G401.6 (cell line): ENCODE measurements around the gene ADCY9.
"Not testable (repeated sequence)": the region's sequence is repeated elsewhere in the genome, so short reads cannot be mapped to it uniquely, and the experiment has no call there.

Source experiments
- FAIRE-seq: peaks from 2 replicates; lab custom pipeline; 2012; peaks lifted over from hg19 to GRCh38; lab: Jason Lieb, UNC

Gene ADCY9

DNA sequence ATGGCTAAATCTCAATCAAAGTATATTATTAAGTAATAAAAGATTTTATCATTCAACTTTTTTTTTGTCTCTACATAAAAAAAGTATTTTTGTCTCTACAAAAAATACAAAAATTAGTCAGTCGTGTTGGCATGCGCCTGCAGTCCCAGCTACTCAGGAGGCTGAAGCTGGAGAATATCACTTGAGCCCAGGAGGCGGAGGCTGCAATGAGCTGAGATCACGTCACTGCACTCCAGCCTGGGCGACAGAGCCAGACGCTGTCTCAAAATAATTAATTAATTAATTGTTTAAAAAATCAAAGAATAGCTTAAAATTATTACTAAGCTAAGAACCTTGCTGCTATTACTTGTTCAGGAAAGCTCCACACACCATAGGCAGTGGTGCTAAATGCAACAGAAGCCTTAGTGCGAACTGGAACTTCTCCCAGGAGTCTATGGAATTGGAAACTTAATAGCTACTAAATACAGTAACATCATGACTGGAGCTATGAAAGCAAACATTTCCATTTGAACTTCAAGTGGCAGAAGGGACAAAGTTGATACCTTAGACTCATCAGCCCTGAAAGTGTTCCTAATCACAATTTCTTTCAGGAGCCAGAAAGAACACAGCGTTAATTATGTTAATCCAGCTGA, 22.6 kb downstream of the ADCY9 start:
- FAIRE-seq = no peak

DNA sequence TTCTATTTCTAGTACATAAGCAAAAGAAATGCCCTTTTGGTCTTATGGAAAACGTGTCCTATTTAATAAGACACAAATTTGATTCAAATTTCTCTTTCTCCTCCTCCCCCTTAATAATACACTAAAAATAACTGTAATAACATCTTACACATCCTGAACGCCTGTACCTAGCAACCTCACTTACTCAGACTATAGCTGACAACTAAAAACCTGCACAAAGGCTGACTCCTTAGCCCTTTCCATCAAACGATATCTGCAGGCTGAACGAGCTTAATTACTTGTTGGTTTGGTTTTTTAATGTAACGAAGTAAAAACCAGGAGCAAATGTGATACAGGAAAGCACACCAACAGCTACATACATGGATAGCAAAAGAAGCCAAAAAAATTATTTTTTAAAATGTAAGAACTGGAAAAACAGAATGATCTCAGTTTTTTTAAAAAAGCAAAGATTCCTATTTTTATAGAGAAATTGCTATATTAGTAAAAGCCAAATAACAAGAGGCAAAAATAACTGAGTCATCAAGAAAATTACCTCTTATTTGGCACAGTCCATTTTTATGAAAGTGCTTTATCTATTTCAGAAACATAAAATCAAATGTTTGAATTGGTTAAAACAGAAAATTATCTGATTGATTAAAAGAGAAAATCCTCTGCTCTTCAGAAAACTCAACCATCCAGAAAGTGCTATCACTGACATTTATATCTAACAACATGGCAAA, 23.5 kb downstream of the ADCY9 start:
- no peak for FAIRE-seq

DNA sequence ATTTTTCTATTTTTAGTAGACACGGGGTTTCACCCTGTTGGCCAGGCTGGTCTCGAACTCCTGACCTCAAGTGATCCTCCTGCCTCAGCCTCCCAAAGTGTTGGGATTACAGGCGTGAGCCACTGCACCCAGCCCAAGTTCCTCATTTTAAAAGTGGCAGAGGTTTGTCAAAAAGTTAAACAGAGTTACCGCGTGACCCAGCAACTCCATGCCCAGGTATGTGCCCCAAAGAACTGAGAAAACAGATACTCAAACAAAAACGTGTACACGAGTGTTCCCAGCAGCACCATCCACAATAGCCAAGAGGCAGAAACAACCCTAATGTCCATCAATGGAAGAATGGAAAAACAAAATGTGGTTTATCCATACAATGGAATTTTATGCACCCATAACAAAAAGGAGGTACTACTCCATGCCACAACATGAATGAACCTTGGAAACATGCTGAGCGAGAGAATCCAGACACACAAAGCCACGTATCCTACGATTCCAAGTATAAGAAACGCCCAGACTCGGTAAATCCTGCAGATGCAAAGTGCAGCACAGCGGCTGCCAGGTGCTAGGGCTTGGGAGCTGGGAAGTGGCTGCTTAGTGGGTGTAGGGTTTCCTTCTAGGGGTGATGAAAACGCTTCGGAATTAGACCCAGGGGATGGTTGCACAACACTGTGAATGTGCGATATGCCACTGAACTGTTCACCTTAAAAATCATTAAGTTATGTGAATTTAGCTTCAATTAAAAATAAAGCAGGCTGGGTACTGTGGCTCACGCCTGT, 24.8 kb downstream of the ADCY9 start:
- FAIRE-seq = no peak

DNA sequence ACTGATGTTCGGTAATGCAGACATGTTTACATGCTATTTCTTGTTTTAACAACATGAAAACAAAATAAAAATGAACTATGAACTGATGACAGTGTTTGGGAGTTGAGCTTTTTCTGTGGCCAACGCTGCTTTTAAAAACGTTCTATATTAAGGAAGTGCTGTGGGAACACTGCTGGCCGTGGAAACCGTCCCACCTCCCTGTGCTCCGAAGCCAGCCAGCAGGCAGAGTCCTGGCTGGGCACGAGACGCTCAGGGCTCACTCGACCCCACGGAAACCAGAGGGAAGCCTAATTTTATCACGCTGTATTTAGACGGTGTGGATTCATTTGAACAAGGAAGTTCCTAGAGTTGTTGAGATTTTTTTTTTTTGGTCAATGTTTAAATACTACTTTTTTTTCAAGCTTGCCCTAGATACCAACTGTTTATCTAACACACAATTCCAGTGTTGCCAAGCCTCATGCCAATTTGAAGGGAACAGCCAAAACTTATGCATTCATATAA, 25.8 kb downstream of the ADCY9 start:
- no peak for FAIRE-seq

DNA sequence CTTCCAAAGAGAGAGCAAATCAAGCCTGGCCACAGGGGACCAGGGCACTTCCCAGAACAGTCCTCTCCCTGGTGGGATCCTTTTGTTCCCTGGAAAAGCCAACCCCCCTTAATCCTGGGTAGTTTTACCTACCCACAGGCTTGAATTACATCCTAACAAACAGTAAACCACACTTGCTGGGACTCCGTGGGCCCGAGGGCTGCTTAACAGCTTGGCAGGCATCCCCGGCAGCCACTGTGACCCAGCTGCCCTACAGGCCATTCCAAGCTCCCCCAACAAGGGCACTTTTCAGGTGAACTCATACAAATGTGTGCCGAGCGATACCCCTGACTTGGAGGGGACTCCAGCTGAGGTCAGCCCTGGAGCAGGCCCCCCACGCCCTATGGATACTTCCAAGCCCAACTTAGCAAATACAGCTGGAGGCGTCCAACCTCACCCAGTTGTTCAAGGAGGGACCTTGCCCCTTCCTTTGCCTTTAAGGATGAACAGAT, 26.4 kb downstream of the ADCY9 start:
- FAIRE-seq = no peak

DNA sequence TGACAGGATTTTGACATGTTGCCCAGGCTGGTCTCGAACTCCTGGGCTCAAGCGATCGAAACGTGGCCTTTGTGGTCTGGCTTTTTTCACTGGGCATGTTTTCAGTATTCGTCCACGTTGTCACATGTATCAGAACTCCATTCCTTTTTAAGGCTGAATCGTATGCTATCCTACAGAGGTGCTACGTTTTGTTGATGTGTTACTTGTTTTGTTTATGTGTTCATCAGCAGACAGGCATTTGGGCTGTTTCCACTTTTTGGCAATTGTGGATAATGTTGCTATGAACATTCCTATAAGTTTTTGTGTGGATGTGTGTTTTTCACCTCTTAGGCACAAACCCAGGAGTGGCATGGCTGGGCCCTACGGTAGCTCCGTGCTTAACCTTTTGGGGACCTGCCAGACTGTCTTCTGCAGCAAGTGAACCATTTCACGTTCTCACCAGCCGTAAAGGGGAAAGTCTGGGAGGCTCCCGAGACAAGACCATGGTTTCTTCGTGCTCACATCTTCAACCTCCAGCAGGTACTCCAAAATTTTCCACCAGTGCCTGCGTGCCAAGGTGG, 26.9 kb downstream of the ADCY9 start:
- FAIRE-seq = no peak

DNA sequence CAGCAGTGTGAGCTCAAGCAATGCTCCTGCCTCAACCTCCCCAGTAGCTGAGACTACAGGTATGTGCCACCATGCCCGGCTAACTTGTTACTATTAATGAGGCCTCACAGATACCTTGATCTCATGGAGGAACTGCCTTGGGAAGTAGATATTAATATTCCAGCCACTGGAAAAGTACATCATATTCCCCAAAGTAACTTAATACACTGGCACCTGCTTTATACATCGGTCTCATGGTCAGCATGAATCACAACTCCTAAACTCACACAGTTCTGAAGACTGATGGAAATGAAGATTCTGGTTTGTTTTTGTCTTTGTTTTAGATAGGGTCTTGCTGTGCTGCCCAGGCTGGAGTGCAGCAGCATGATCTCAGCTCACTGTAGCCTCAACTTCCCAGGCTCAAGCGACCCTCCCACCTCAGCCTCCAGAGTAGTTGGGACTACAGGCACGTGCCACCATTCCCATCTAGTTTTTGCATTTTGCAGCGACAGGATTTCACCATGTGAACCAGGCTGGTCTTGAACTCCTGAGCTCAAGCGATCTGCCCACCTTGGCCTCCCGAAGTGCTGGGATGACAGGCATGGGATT, 28.2 kb downstream of the ADCY9 start:
- no peak for FAIRE-seq

DNA sequence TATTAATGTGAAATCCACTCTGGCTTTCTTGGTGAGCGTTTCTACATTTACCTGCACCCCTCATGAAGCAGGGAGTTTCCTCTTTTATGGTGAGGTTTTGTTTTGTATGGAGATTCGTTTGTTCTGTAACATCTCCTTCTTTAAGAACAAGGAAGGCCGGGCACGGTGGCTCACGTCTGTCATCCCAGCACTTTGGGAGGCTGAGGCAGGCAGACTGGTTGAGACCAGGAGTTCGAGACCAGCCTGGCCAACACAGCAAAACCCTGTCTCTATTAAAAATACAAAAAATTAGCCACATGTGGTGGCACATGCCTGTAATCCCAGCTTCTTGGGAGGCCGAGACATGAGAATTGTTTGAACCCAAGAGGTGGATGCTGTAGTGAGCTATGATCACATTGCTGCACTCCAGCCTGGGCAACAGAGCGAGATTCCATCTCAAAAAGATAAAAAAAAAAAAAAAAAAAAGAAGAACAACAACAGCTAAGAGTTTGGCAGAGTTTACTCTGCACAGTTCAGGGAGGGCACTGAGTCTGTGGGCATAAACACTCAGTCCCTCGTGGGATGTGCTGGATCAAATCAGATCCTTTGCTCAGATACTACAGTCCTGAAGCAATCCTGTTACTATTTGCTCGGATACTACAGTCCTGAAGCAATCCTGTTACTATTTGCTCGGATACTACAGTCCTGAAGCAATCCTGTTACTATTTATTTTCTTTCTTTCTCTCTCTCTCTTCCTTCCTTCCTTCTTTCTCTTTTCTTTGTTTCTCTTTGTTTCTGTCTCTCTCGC, 28.9 kb downstream of the ADCY9 start:
- FAIRE-seq = no peak

DNA sequence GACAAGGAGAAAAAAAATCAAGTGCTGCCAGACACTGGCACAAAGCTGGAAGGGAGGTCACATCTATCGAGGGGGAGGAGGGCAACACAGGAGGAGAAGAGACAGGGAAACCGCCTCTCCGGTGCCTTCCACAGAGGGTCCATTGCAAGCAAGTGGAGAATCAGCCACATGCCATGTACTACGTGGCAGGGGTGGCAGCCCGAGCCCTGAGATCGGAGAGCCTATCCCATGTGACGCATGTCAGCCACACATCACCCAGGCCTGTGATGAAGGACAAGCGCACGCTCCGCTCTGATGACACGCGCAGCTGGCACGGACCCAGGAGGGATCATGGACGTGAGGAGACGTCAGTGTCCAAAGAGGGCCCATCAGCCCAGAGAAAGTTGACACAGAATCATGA, 30.1 kb downstream of the ADCY9 start:
- FAIRE-seq = no peak

DNA sequence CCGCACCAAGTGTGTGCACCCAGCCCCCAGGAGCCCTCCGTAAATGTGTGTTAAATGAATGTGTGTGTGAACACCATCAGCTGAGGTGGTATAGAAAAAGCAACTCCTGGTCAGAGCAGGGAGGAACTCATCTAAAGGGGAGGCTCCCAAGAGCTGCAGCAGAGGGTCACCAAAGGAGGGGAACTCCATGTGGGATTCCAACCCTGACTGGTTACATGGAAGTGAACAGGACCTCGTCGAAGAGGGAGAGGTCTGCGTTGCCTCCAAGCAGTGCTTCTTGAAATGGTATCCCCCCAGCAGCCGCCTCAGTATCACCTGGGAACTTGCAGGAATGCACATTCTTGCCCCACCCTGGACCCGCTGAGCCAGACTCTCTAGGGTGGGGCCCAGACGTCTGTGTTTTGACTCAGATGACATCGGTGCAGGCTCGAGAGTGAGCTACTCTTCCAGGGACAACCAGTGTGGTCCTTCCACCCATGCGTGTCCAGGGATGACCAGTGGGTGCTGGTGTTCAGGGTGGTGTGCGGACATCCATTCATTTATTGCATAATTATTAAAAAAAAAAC, 30.8 kb downstream of the ADCY9 start:
- FAIRE-seq = no peak

DNA sequence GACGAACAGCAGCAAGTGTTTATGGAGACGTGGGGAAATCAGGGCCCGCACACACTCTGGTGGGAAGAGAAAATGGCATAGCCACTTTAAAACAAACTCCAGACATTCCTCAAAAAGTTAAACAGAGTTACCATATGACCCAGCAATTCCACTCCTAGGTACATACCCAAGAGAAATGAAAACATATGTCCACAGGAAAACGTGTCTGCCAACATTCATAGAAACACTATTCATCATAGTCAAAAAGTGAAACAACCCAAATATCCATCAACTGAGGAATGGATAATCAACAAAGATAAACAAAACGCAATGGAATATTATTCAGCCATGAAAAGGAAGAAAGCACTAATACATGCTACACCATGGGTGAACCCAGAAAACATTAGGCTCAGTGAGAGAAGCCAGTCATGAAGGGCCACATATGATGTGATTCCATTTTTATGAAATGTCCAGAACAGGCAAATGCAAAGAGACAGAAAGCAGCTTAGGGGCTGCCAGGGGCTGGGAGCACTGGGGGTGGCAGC, 32.8 kb downstream of the ADCY9 start:
- FAIRE-seq = no peak

DNA sequence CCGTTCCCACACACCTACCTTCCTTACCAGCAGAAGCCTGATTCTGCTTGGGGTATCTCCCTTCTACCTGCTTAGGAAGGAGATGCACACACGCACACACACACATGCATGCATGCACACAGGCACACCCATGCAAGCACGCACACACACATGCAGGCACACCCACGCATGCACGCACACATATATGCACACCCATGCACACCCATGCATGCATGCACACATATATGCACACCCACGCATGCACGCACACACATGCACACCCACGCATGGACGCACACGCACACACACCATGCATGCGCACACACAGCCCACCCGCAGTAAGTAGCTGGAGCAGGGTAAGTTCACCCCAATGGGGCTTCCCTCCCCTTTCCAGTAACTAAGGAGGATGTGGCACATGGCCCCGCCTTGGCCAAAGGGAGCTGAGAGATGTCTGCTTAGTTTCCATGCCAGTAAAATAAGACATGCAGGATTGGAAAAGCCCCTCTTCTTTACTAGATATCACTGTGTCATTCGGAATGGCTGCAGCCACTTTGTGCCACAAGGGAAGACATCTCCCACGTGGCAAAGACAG, 33.7 kb downstream of the ADCY9 start:
- FAIRE-seq = no peak

DNA sequence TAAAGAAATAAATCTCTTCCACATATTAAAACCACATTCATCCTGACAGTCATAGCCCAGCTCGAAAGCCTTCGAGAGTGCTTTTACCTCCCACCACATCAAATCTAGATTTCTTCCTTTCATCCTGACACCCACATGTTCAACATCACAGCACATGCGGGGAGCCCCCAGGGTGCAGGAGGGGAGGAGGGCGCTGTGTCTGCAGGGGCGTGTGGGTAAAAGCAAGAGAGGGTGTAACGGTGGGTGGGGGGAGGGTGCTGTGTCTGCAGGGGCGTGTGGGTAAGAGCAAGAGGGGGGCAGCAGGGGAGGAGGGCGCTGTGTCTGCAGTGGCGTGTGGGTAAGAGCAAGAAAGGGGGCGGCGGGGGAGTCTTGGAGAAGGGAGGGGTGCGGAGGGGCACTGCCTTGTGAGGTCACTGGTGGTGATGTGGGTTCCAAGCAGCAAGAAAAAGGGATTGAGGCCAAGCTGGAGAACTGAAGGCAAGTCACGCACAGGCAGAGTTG, 34.7 kb downstream of the ADCY9 start:
- no peak for FAIRE-seq

DNA sequence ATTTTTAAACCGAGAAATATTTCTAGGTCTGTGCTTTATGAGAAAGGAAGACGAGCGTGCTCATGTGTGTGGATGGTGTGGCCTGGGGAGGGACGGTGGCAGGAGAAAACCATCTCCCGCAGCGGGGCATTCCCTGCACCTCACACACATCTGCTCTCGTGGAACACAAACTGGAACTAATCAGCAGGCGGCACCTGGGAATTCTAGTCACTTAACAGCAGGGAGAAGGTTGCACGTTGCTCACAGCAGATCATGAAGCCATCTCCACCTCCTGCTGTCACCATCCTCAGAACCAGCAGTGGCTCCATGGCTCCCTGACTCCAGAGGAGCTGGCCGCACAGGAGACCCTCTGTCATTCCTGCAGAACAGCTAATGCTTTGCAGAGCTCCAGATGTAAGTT, 35.2 kb downstream of the ADCY9 start:
- no peak for FAIRE-seq

DNA sequence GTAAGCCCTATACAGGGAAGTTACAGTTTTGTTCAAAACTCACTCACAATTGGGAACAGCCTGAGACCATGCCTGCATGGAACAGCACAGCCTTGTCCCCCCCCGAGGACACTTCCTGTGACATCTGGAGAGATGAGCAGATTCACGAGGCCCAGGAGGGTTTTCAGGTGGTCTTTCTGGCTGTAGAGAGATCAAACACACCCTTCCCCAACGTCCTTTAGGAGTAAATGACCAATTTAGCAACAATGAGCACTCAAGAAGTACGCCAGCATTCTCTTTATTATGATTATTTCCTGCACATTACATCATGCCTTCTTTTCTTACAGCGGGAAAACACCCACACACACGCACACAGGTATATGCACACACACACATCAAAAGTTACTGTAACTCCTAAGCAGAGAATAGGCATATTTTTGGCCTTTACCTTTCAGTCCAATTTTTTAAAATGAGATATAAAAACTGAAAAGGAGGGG, 39.0 kb downstream of the ADCY9 start:
- FAIRE-seq = no peak

DNA sequence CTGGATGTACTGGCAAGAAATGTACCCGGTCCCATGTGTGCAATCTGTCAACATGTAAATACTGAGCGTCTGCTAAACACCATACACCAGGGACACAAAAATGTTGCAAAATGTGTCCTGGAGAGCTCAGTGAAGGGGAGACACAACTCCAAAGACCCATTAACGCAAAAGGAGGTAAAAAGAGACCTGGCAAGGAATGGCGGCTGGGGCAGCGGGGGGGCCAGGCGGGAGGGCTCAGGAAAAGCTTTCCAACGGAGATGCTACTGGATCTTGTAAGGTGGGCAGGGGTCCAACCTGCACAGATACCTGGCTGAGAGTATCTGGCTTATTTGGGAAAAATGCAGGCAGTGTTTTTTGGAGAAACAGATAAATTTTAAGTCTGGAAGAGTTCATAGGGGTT, 40.7 kb downstream of the ADCY9 start:
- no peak for FAIRE-seq

DNA sequence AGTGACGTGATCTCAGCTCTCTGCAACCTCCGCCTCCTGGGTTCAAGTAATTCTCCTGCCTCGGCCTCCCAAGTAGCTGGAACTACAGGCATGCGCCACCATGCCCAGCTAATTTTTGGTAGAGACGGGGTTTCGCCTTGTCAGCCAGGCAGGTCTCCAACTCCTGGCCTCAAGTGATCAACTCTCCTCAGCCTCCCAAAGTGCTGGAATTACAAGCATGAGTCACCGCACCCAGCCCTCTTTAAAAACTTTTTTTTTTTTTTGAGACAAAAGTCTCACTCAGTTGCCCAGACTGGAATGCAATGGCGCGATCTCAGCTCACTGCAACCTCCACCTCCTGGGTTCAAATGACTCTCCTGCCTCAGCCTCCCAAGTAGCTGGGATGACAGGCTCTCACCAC, 43.1 kb downstream of the ADCY9 start:
- not testable (repeated sequence) for FAIRE-seq

DNA sequence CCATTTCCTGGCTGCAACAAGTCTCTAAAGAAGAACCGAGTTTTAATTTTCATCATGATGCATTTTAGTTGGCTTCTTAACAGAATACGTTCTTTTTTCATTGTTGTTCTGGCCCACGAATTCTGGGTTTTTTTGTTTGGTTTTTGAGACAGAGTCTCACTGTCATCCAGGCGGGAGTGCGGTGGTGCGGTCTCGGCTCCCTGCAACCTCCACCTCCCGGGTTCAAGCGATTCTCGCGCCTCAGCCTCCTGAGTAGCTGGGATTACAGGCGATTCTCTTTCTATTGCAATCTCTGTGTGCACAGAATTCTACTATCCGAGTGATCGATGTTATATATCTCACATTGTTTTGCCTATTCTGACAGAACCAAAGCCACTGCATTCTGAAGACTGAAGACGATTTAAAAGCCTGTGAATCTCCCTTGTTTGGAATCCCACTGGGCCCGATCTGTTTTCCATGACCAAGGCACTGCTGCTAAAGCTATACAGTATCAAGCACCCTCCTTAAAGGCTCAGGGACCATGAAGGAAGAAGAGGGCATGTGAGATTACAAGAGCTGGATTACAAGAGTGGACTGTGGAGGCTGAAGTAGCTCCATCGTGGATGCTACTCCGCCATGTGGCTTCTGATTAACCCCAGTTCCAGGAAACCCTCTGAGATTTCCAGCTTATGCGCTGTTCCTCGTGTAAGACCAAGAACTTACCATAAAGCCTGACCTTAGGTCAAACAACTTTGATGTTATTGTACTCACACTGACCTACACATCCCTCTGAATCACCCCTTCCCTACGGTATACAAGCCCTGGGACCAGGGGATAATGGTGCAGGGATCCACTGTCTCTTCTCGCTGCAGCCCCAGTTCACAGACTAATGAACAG, 44.3 kb downstream of the ADCY9 start:
- FAIRE-seq = no peak

DNA sequence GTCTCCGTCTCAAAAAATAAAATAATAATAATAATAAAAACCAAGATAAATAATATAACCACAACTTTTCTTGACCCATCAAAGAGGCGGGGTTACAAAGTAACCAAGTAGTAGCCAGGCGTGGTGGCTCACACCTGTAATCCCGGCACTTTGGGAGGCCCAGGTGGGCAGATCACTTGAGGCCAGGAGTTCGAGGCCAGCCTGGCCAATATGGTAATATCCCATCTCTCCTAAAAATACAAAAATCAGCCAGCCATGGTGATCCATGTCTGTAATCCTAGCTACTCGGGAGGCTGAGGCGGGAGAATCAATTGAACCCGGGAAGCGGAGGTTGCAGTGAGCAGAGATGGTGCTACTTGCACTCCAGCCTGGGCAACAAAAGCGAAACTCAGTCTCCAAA, 45.3 kb downstream of the ADCY9 start:
- FAIRE-seq = no peak
